Neural crest cell (in vitro differentiated cells): Measurements from ENCODE around the gene C13orf42. TPM values are rescaled to one million over a fixed set of nuclear protein-coding genes. Genes with fewer than 3 reads are reported as not detected.

Experiments
- DNase-seq: peaks from one replicate; pipeline ENCODE4 v3.0.0; 2021; ENCODE audit warnings: low read depth, mixed read lengths, low spot score
- H3K27ac Mint-ChIP-seq: one replicate; pipeline ENCODE4 v1.8.0; 2021; ENCODE audit warnings: mild to moderate bottlenecking, mixed read lengths; ENCODE audit not compliant: unreplicated experiment
- H3K27me3 Mint-ChIP-seq: 2 replicates; pipeline ENCODE4 v1.8.0; 2021; ENCODE audit warnings: low read depth, mild to moderate bottlenecking, mixed read lengths
- H3K36me3 Mint-ChIP-seq: 2 replicates; pipeline ENCODE4 v1.8.0; 2021; ENCODE audit warnings: low read depth, mild to moderate bottlenecking, mixed read lengths
- H3K4me1 Mint-ChIP-seq: 2 replicates; pipeline ENCODE4 v1.8.0; 2021; ENCODE audit warnings: mixed read lengths
- H3K4me3 Mint-ChIP-seq: one replicate; pipeline ENCODE4 v1.8.0; 2021; ENCODE audit warnings: mild to moderate bottlenecking, mixed read lengths
- H3K9me3 Mint-ChIP-seq: 2 replicates; pipeline ENCODE4 v1.8.0; 2021; ENCODE audit warnings: mixed read lengths
- total RNA-seq: library from RNA; stranded (reverse); gene quantifications from 2 replicates; pipeline ENCODE4 v1.2.1, GENCODE V29; 2021
- TF ChIP-seq, protein P1 (sequence below): fragments of 200-600 bp; sonication (generic); conservative IDR thresholded peaks from 2 replicates; pipeline ENCODE4 v1.5.0; 2021; ENCODE audit warnings: antibody characterized with exemption, mild to moderate bottlenecking

C13orf42 gene
- total RNA-seq, 1 donor from 2014 or later: not detected

DNA sequence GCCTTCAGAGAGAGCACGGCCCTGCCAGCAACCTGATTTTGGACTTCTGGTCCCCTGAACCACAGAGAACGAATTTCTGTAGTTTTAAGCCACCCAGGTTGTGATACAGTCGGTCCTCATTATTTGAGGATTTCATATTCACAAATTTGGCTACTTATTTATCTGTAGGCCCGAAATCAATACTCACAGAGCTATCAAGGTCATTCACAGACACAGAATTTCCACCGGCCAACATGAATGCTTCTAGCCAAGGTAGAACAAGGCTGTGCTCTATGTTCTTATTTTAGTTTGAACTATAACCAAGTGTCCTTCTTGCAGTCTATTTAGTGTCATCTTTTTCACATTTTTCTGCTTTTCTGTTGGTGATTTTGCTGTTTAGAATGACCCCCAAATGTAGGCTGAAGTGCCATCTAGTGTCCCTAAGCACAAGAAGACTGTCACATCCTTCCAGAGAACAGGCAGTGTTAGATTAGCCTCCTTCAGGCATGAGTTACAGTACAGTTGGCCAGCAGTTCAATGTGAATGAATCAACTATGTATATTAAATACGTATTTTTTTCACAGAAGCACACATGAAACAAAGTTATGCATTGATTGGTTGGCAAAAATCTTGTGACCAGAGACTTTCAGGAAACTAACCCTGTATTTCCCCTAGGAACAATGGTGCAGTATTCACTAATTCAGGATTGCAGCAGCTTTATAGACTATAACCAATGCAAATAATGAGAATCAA, 63.5 kb downstream of the C13orf42 start:
- Mint-ChIP-seq H3K4me3 (no peak overlapping the region), H3K4me1 (no peaks in the 10 kb centered on the region), H3K36me3 (no peaks in the 10 kb centered on the region), H3K27me3 (no peaks in the 10 kb centered on the region), H3K9me3 (no peaks in the 10 kb centered on the region), H3K27ac (no peak overlapping the region)
- TF ChIP-seq, protein P1, sequence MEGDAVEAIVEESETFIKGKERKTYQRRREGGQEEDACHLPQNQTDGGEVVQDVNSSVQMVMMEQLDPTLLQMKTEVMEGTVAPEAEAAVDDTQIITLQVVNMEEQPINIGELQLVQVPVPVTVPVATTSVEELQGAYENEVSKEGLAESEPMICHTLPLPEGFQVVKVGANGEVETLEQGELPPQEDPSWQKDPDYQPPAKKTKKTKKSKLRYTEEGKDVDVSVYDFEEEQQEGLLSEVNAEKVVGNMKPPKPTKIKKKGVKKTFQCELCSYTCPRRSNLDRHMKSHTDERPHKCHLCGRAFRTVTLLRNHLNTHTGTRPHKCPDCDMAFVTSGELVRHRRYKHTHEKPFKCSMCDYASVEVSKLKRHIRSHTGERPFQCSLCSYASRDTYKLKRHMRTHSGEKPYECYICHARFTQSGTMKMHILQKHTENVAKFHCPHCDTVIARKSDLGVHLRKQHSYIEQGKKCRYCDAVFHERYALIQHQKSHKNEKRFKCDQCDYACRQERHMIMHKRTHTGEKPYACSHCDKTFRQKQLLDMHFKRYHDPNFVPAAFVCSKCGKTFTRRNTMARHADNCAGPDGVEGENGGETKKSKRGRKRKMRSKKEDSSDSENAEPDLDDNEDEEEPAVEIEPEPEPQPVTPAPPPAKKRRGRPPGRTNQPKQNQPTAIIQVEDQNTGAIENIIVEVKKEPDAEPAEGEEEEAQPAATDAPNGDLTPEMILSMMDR: no peak
- DNase-seq: no peak

DNA sequence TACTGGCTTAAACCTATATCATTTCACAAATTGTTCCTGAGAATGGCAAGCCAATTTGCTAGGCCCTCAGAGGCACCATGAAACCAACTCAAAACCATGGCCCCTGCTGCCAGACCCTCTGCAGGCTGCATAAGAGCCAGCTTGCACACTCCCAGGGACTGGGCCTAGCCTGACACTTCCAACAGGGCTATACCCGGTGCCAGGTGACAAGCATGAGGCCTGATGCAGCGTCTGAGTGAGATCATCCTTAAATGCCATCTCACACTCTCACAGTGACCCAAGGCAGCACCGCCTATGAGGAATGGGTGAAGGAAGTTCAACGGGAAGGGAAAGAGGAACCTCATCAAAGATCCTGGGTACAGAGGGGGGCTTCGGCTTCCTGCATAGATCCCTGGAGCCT, 65.6 kb downstream of the C13orf42 start:
- DNase-seq: no peak
- H3K9me3 Mint-ChIP-seq: no peaks in the 10 kb centered on the region

DNA sequence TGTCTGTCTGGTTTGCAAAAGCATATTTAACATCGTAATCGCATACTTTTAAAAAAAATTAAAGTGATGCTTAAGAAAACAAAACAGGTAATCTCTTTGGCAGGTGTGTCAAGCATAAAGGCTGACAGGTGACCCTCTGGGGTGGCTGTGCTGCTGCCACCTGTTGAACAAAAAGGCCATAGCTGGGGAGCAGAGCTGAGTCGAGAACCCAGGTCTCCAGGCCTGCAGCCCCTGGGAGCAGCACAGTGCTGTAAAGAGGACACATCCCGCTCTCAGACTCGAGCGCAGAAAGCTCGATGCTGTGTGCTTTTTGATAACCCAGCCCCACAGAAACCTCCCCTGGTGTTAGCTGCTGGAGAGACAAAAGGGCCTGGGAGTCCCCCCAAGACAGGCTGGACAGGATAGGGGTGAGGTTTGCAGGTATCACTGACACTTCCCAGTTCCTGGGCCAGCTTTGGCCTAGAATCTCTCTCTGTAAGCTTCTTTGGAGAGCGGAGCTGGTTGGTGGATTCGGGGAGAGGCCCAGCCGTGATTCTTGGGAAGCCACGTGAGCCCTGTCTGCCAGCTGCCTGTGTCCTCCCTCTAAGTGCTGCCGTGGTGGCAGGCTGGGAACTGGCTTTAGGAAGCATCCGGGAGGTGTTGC, 66.9 kb downstream of the C13orf42 start:
- no peaks in the 10 kb centered on the region for H3K9me3 Mint-ChIP-seq
- H3K4me1 Mint-ChIP-seq: no peaks in the 10 kb centered on the region
- H3K27me3 Mint-ChIP-seq: no peaks in the 10 kb centered on the region
- TF ChIP-seq, protein P1: no peak
- H3K4me3 Mint-ChIP-seq: no peak overlapping the region
- no peaks in the 10 kb centered on the region for H3K36me3 Mint-ChIP-seq
- no peak overlapping the region for H3K27ac Mint-ChIP-seq
- no peak for DNase-seq

More for the DNA sequence above, 65.6 kb downstream of the C13orf42 start:
- Mint-ChIP-seq H3K27me3 (no peaks in the 10 kb centered on the region), H3K4me1 (no peaks in the 10 kb centered on the region), H3K36me3 (no peaks in the 10 kb centered on the region), H3K4me3 (no peak overlapping the region), H3K27ac (no peak overlapping the region)
- TF ChIP-seq, protein P1: no peak

DNA sequence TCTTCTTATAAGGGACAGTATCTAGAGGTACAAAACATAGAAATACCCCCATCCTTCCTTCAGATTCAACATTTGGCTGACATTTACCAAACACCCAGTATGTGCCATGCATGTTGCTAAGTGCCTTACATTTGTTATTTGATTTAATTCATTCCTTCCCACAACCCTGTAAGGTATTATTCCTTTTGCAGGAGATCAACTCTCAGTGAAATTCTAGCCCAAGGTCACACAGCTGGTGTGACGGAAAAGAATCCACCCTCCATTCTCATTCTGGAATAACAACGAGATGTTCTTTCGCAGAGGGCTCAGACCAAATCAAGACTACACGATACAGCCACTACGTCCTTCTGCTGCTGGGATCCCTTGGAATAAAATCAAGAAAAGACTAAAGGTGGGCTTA, 67.8 kb downstream of the C13orf42 start:
- H3K27me3 Mint-ChIP-seq: no peaks in the 10 kb centered on the region
- H3K36me3 Mint-ChIP-seq: no peaks in the 10 kb centered on the region
- no peaks in the 10 kb centered on the region for H3K4me1 Mint-ChIP-seq
- H3K27ac Mint-ChIP-seq: no peak overlapping the region
- H3K9me3 Mint-ChIP-seq: no peaks in the 10 kb centered on the region
- no peak overlapping the region for H3K4me3 Mint-ChIP-seq
- no peak for DNase-seq
- TF ChIP-seq, protein P1: no peak

DNA sequence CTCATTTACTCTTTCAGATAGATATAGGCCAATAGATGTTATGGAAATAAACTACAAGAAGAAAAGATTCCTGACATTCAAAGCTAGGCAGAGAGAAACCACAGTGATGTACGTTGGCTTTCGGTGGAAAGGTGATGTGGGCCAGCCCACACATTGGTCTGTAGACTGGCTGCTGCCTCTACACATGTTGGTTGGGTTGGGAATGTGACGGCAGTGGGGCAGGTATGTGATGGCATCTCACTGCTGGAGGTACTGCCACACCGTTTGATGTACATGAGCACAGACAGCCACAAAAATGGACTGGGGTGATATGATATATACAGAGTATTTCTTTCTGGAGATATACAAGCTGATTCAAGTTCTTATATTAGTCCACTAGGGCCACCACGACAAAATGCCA, 69.4 kb downstream of the C13orf42 start:
- H3K36me3 Mint-ChIP-seq: no peaks in the 10 kb centered on the region
- no peaks in the 10 kb centered on the region for H3K4me1 Mint-ChIP-seq
- no peak for DNase-seq
- H3K4me3 Mint-ChIP-seq: no peak overlapping the region
- no peaks in the 10 kb centered on the region for H3K9me3 Mint-ChIP-seq
- TF ChIP-seq, protein P1: no peak
- no peak overlapping the region for H3K27ac Mint-ChIP-seq
- no peaks in the 10 kb centered on the region for H3K27me3 Mint-ChIP-seq
